CD14-positive monocyte (primary cell): Measurements from ENCODE around the gene TMEM117. TPM values are rescaled to one million over a fixed set of nuclear protein-coding genes. Genes with fewer than 3 reads are reported as not detected.

Experiments
- DNase-seq, 3 donors: peaks; one replicate each; pipeline ENCODE4 v3.0.0-alpha.2; 2011 to 2022
- H2AFZ ChIP-seq: 2 replicates; pipeline ENCODE4 v1.6.0; 2012; ENCODE audit warnings: mild to moderate bottlenecking, low read depth, low read length, inconsistent platforms; ENCODE audit not compliant: insufficient read depth, poor library complexity, severe bottlenecking
- H3K27ac ChIP-seq, 2 donors: 1 replicate in 1 of 2; 2 replicates in 1 of 2; pipeline ENCODE4 v1.5.1; 2012 to 2013; ENCODE audit warnings: low read length in 2 of 2, control low read depth in 1 of 2, inconsistent platforms in 1 of 2, low read depth in 1 of 2, mild to moderate bottlenecking in 1 of 2
- H3K27me3 ChIP-seq, 2 donors: one replicate each; pipeline versions ENCODE4 v1.6.0 to v1.6.1; 2011 to 2013; ENCODE audit warnings: low read length in 2 of 2; ENCODE audit not compliant: control insufficient read depth in 2 of 2, insufficient read depth in 2 of 2
- H3K36me3 ChIP-seq, 2 donors: replicated peaks in 1 of 2; 1 replicate in 1 of 2; 2 replicates in 1 of 2; pipeline versions ENCODE4 v1.5.1 to v1.6.1; 2012 to 2013; ENCODE audit warnings: low read length in 2 of 2, control low read depth in 1 of 2, inconsistent platforms in 1 of 2, mild to moderate bottlenecking in 1 of 2; ENCODE audit not compliant: insufficient read depth in 2 of 2, control insufficient read depth in 1 of 2
- H3K4me1 ChIP-seq, 2 donors: 1 replicate in 1 of 2; 2 replicates in 1 of 2; pipeline versions ENCODE4 v1.5.1 to v1.6.1; 2012 to 2013; ENCODE audit warnings: low read length in 2 of 2, control low read depth in 1 of 2, inconsistent platforms in 1 of 2, mild to moderate bottlenecking in 1 of 2, moderate library complexity in 1 of 2; ENCODE audit not compliant: insufficient read depth in 2 of 2, control insufficient read depth in 1 of 2
- H3K4me2 ChIP-seq: replicated peaks from 2 replicates; pipeline ENCODE3; 2012; ENCODE audit warnings: low read length, moderate library complexity, mild to moderate bottlenecking; ENCODE audit not compliant: poor library complexity, severe bottlenecking; ENCODE audit errors: extremely low read depth
- H3K4me3 ChIP-seq, 3 experiments: fragments of 200-600 bp in 1 of 3; sonication (generic) in 1 of 3; replicated peaks in 1 of 3; 1 replicate in 2 of 3; 2 replicates in 1 of 3; pipeline ENCODE4 v1.5.1; 2011 to 2013; ENCODE audit warnings: low read length in 3 of 3, mild to moderate bottlenecking in 3 of 3, control low read depth in 2 of 3, low read depth in 2 of 3, inconsistent platforms in 1 of 3, moderate library complexity in 1 of 3
- H3K79me2 ChIP-seq: 2 replicates; pipeline ENCODE4 v1.6.0; 2012; ENCODE audit warnings: mild to moderate bottlenecking, control low read depth, inconsistent platforms, low read length, moderate library complexity; ENCODE audit not compliant: insufficient read depth
- H3K9ac ChIP-seq: 2 replicates; pipeline ENCODE4 v1.6.0; 2017; ENCODE audit warnings: low read length, mild to moderate bottlenecking; ENCODE audit not compliant: insufficient read depth, poor library complexity, severe bottlenecking
- H3K9me3 ChIP-seq, 2 donors: replicated peaks in 1 of 2; 1 replicate in 1 of 2; 2 replicates in 1 of 2; pipeline versions ENCODE4 v1.5.1 to v1.6.1; 2012 to 2013; ENCODE audit warnings: low read length in 2 of 2, control low read depth in 1 of 2; ENCODE audit not compliant: control insufficient read depth in 1 of 2, insufficient read depth in 1 of 2
- H4K20me1 ChIP-seq: 2 replicates; pipeline ENCODE4 v1.6.0; 2012; ENCODE audit warnings: mild to moderate bottlenecking, low read length, control low read depth, moderate library complexity; ENCODE audit not compliant: insufficient read depth
- H3K27ac Mint-ChIP-seq, 7 donors: one replicate each; pipeline ENCODE4 v1.8.0; 2020; ENCODE audit warnings: mild to moderate bottlenecking in 7 of 7, mixed read lengths in 7 of 7, moderate library complexity in 6 of 7, inconsistent platforms in 2 of 7
- H3K27me3 Mint-ChIP-seq, 3 donors: one replicate each; pipeline ENCODE4 v1.8.0; 2021 to 2022; ENCODE audit warnings: low read depth in 3 of 3, mild to moderate bottlenecking in 3 of 3, mixed read lengths in 3 of 3, moderate library complexity in 3 of 3, inconsistent platforms in 1 of 3
- H3K36me3 Mint-ChIP-seq, 2 donors: one replicate each; pipeline ENCODE4 v1.8.0; 2020; ENCODE audit warnings: mixed read lengths in 2 of 2, inconsistent platforms in 1 of 2, mild to moderate bottlenecking in 1 of 2
- H3K4me1 Mint-ChIP-seq: one replicate; pipeline ENCODE4 v1.8.0; 2020; ENCODE audit warnings: mild to moderate bottlenecking, mixed read lengths
- H3K4me3 Mint-ChIP-seq, 2 donors: one replicate each; pipeline ENCODE4 v1.8.0; 2020; ENCODE audit warnings: mild to moderate bottlenecking in 2 of 2, mixed read lengths in 2 of 2, moderate library complexity in 1 of 2
- H3K9me3 Mint-ChIP-seq, 7 donors: one replicate each; pipeline ENCODE4 v1.8.0; 2020 to 2022; ENCODE audit warnings: mixed read lengths in 7 of 7, mild to moderate bottlenecking in 6 of 7, moderate library complexity in 6 of 7, inconsistent platforms in 2 of 7
- WGBS: methylation state at CpG from one replicate; pipeline ENCODE4 v1.1.5; 2013; ENCODE audit warnings: missing lambda C conversion rate; ENCODE audit not compliant: insufficient coverage; 5-methylcytosine and 5-hydroxymethylcytosine counted together
- intact Hi-C, 2 donors: fragments of 100-400 bp; cut with micrococcal nuclease; formaldehyde crosslinking; loops; one replicate each; pipeline versions ENCODE4 v1.15.0 to v1.15.1; 2023
- polyA plus RNA-seq, 3 donors: library from polyadenylated mRNA; depleted of rRNA in 1 of 3; unstranded in 2 of 3; stranded (reverse) in 1 of 3; fragments of 300-500 nt in 2 of 3; fragments of >200 nt in 1 of 3; fragmentation: Illumina TruSeq in 2 of 3; gene quantifications; 1 replicate in 2 of 3; 2 replicates in 1 of 3; pipeline ENCODE4 v1.2.3, GENCODE V29; 2012 to 2021
- TF ChIP-seq, protein P1 (sequence below): fragments of 200-600 bp; IDR thresholded peaks from one replicate; pipeline ENCODE4 v1.8.0; 2022; ENCODE audit warnings: antibody characterized with exemption, mild to moderate bottlenecking

Gene TMEM117
- polyA plus RNA-seq, 3 donors = 0.11 to 0.42 TPM; not detected in 1

GRCh38 chr12:44159862-44160261, 324.0 kb downstream of the TMEM117 start:
- TF ChIP-seq, protein P1, sequence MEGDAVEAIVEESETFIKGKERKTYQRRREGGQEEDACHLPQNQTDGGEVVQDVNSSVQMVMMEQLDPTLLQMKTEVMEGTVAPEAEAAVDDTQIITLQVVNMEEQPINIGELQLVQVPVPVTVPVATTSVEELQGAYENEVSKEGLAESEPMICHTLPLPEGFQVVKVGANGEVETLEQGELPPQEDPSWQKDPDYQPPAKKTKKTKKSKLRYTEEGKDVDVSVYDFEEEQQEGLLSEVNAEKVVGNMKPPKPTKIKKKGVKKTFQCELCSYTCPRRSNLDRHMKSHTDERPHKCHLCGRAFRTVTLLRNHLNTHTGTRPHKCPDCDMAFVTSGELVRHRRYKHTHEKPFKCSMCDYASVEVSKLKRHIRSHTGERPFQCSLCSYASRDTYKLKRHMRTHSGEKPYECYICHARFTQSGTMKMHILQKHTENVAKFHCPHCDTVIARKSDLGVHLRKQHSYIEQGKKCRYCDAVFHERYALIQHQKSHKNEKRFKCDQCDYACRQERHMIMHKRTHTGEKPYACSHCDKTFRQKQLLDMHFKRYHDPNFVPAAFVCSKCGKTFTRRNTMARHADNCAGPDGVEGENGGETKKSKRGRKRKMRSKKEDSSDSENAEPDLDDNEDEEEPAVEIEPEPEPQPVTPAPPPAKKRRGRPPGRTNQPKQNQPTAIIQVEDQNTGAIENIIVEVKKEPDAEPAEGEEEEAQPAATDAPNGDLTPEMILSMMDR = no peak
- Histone ChIP-seq H2AFZ (no peak overlapping the region), H3K27ac (no peak overlapping the region), H3K36me3 (no peaks in the 10 kb centered on the region), H3K9ac (no peak overlapping the region), H3K4me3 (no peak overlapping the region), H3K27me3 (no peaks in the 10 kb centered on the region), H3K4me1 (no peaks in the 10 kb centered on the region), H3K79me2 (no peaks in the 10 kb centered on the region), H4K20me1 (no peaks in the 10 kb centered on the region), H3K9me3 (peaks cover 0 to 3% of the 10 kb centered on the region in 2 donors), H3K4me2 (no peak overlapping the region)
- H3K27me3 Mint-ChIP-seq = no peaks in the 10 kb centered on the region
- H3K27ac Mint-ChIP-seq = no peak overlapping the region
- no peaks in the 10 kb centered on the region for H3K4me1 Mint-ChIP-seq
- H3K36me3 Mint-ChIP-seq = no peaks in the 10 kb centered on the region
- peaks cover 0 to 6% (median 1%) of the 10 kb centered on the region in 7 donors for H3K9me3 Mint-ChIP-seq
- WGBS = no CpG with 5 or more reads among the region's 3 CpGs
- H3K4me3 Mint-ChIP-seq = no peak overlapping the region
- intact Hi-C loops = no loop called here
- no peak for DNase-seq

- H3K9me3 ChIP-seq = peaks cover 0 to 3% of the 10 kb centered on the region in 2 donors
- intact Hi-C loops = no loop called here
- no peak overlapping the region for H3K4me3 ChIP-seq
- no peaks in the 10 kb centered on the region for H4K20me1 ChIP-seq
- no peak overlapping the region for H3K9ac ChIP-seq
- no peaks in the 10 kb centered on the region for H3K79me2 ChIP-seq
- TF ChIP-seq, protein P1 = no peak
- Mint-ChIP-seq H3K27me3 (no peaks in the 10 kb centered on the region), H3K4me1 (no peaks in the 10 kb centered on the region), H3K4me3 (no peak overlapping the region), H3K36me3 (no peaks in the 10 kb centered on the region), H3K9me3 (peaks cover 1 to 11% (median 4%) of the 10 kb centered on the region in 7 donors), H3K27ac (no peak overlapping the region)
- no peaks in the 10 kb centered on the region for H3K36me3 ChIP-seq
- no peak overlapping the region for H3K27ac ChIP-seq
- no peak overlapping the region for H3K4me2 ChIP-seq
- no CpG with 5 or more reads among the region's 3 CpGs for WGBS
- H2AFZ ChIP-seq = no peak overlapping the region
- no peak for DNase-seq
- no peaks in the 10 kb centered on the region for H3K4me1 ChIP-seq
- no peaks in the 10 kb centered on the region for H3K27me3 ChIP-seq
These were observed 327.1 kb downstream of the TMEM117 start for GRCh38 chr12:44162961-44163360.
